Breast epithelium (tissue), 4 donors: ENCODE measurements around the gene UACA. TPM values are rescaled to one million over a fixed set of nuclear protein-coding genes. Genes with fewer than 3 reads are reported as not detected.
A peak's percentile ranks its signal among the peaks of the same experiment; 100 is the strongest.

Source experiments
- DNase-seq, 2 donors: peaks; one replicate each; pipeline ENCODE4 v3.0.0-alpha.2; 2019; ENCODE audit warnings: low spot score in 2 of 2
- H3K27ac ChIP-seq, 2 donors: fragments of 200-600 bp; sonication (generic) in 1 of 2; one replicate each; pipeline ENCODE4 v1.5.1; 2016 to 2019; ENCODE audit warnings: mild to moderate bottlenecking in 1 of 2
- H3K27me3 ChIP-seq, 2 donors: fragments of 200-600 bp; sonication (generic) in 1 of 2; one replicate each; pipeline versions ENCODE4 v1.5.1 to v1.6.0; 2017 to 2019; ENCODE audit warnings: control low read depth in 1 of 2, mild to moderate bottlenecking in 1 of 2
- H3K36me3 ChIP-seq: fragments of 200-600 bp; one replicate; pipeline ENCODE4 v1.5.1; 2019
- H3K4me1 ChIP-seq, 2 donors: fragments of 200-600 bp; sonication (generic); one replicate each; pipeline ENCODE4 v1.5.1; 2016 to 2019; ENCODE audit warnings: control low read depth in 1 of 2
- H3K4me3 ChIP-seq, 3 donors: fragments of 200-600 bp; sonication (generic); 1 replicate in 2 of 3; 2 replicates in 1 of 3; pipeline ENCODE4 v1.5.1; 2016 to 2019; ENCODE audit warnings: mild to moderate bottlenecking in 3 of 3, moderate library complexity in 2 of 3
- H3K9me3 ChIP-seq, 2 donors: fragments of 200-600 bp; sonication (generic) in 1 of 2; one replicate each; pipeline ENCODE4 v1.5.1; 2016 to 2019; ENCODE audit warnings: control low read depth in 1 of 2
- CTCF ChIP-seq, 3 donors: fragments of 450-650 bp; IDR thresholded peaks; one replicate each; pipeline ENCODE4 v1.5.1; 2016 to 2017; ENCODE audit warnings: antibody characterized with exemption in 3 of 3, mild to moderate bottlenecking in 3 of 3, moderate library complexity in 3 of 3
- POLR2A ChIP-seq: fragments of 450-650 bp; IDR thresholded peaks from one replicate; pipeline ENCODE4 v1.6.1; 2016; ENCODE audit warnings: antibody characterized with exemption, mild to moderate bottlenecking, moderate library complexity
- POLR2AphosphoS5 ChIP-seq, 3 donors: sonication (generic); formaldehyde crosslinking; IDR thresholded peaks; one replicate each; pipeline ENCODE4 v1.6.1; 2017; ENCODE audit warnings: antibody characterized with exemption in 3 of 3
- intact Hi-C: fragments of 100-400 bp; cut with DNase I; formaldehyde crosslinking; loops from one replicate; pipeline ENCODE4 v1.15.1; 2023; ENCODE audit warnings: low total_unique reads
- total RNA-seq, 3 donors: library from RNA; depleted of rRNA; stranded (reverse); fragments of >200 nt; gene quantifications; one replicate each; pipeline ENCODE4 v1.1.0, GENCODE V29; 2016

Gene UACA
- total RNA-seq, 3 donors from 2014 or later: 68.5 to 144 (median 71.7) TPM

DNA sequence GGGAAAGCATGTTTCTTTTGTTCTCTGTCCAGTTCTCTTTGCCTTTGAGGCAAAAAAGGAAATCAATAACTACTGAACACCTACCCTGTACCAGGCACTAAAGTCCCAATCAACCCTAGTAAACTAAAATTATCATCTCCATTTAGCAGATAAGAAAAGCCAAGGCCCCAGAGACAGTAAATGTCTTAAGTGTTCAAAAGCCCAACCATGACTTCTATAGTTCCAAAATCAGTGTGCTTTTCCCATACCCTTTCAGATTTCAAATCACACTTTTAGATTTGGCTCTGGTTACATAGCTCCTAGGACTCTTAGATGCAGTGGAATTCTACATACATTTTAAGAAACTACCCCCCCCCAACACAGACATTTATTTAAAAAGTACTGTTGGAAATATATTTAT lies 63.5 kb downstream of the UACA start:
- peak overlapping the region in 1 of 3 donors; percentile 6 for H3K4me3 ChIP-seq
- no peaks in the 10 kb centered on the region for H3K9me3 ChIP-seq
- H3K36me3 ChIP-seq: no peaks in the 10 kb centered on the region
- intact Hi-C loops: no loop called here
- TF ChIP-seq POLR2A (no peak), POLR2AphosphoS5 (IDR thresholded peaks at IDR 0.05) (no peak), CTCF (IDR thresholded peaks at IDR 0.05) (no peak)
- no peaks in the 10 kb centered on the region for H3K27me3 ChIP-seq
- H3K4me1 ChIP-seq: peaks cover 0 to 10% of the 10 kb centered on the region in 2 donors
- DNase-seq: no peak
- H3K27ac ChIP-seq: peak overlapping the region; percentile 45 to 51

DNA sequence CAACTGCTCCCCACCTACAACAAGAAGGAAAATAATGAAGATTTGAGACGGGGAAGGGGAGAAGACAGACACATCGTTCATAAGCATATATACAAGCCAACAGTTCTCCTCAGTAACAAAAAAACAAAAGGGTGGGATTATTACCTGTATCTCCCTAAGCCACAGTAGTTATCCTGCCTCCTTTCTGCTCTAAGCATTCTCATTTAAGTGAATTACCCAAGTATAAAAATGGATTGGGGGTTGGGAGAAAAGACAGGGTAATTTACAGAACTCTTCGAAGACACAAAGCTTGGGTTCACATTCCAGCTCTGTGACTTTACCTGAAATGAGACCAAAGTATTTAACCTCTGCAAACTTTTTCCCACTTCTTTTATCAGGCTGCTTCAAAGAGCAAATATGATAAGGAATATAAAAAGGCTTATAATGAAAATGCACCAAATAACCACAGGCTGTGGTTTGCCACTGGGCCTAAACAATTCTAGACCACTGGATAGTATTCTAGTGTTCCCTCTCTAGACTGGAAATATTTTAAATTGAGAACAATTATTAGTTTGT lies 64.4 kb downstream of the UACA start:
- Histone ChIP-seq H3K27ac (peak overlapping the region; percentile 23 to 49), H3K4me3 (no peak overlapping the region), H3K9me3 (no peaks in the 10 kb centered on the region), H3K27me3 (no peaks in the 10 kb centered on the region), H3K4me1 (peaks cover 0 to 10% of the 10 kb centered on the region in 2 donors), H3K36me3 (no peaks in the 10 kb centered on the region)
- TF ChIP-seq CTCF (IDR thresholded peaks at IDR 0.05) (no peak), POLR2AphosphoS5 (IDR thresholded peaks at IDR 0.05) (no peak)
- intact Hi-C loops: no loop called here
- DNase-seq: no peak

DNA sequence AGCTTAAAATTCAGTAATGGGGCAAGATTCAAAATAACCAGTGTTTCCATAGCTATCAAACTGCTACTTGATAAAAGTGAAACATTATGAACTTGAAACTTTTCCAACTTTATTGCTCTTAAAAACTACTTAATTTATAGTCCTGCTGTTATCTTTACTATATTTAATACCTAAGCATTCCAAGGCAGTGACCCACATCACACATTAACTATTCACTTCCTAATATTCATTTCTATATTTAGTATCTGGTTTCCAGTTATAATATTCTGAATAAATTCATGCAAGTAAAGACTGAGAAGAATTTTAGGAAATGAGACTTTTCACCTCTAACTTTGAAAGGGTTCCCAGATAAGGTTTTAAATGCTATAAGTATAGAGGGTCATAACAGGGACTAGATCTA lies 64.9 kb downstream of the UACA start:
- no peaks in the 10 kb centered on the region for H3K36me3 ChIP-seq

DNA sequence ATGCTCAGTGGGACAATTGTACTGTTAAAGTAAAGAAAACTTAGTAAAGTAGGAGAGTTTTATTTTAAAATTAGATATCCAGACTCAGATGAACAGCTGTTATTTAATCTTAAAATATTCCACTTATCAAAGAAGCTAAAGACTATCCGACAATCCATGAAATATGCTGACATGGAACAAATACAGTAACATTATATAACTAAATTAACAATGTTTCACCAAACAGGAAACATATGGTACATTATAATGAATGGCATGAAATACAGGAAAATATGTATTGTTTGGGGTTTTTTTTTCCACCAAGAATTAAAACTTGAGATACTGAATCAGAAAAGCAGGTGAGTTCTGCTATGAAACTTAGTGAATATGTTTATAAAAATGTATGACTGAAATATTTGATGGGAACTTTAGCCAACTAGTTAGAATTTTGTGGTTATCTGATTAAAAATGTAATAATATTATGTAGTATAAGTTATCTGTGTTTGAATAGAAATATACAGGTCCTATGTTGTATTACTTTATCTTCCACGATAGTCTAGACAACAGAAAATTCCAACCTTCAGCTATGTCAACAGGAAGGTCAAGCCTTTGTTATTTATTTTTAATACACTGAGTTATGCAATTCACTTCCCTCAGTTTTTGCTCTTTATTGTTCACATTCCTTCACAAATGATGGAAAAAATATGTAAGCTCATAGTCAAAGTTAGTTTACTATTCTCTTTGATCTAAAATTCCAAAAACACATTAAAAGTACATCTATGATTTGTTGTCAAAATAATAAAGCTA lies 72.7 kb downstream of the UACA start:
- H3K4me1 ChIP-seq: peaks cover 0 to 9% of the 10 kb centered on the region in 2 donors
- no peaks in the 10 kb centered on the region for H3K27me3 ChIP-seq
- H3K27ac ChIP-seq: no peak overlapping the region
- no peak for DNase-seq
- no peaks in the 10 kb centered on the region for H3K36me3 ChIP-seq
- intact Hi-C loops: no loop called here
- H3K4me3 ChIP-seq: no peak overlapping the region
- TF ChIP-seq POLR2AphosphoS5 (IDR thresholded peaks at IDR 0.05) (no peak), CTCF (IDR thresholded peaks at IDR 0.05) (no peak), POLR2A (no peak)
- no peaks in the 10 kb centered on the region for H3K9me3 ChIP-seq

More for the DNA sequence above, 64.9 kb downstream of the UACA start:
- DNase-seq: no peak
- Histone ChIP-seq H3K27me3 (no peaks in the 10 kb centered on the region), H3K4me3 (no peak overlapping the region), H3K4me1 (peaks cover 0 to 10% of the 10 kb centered on the region in 2 donors), H3K27ac (peak overlapping the region; percentile 23 to 49), H3K9me3 (no peaks in the 10 kb centered on the region)
- intact Hi-C loops: no loop called here
- TF ChIP-seq CTCF (IDR thresholded peaks at IDR 0.05): no peak
- TF ChIP-seq POLR2AphosphoS5 (IDR thresholded peaks at IDR 0.05): no peak
- no peak for TF ChIP-seq POLR2A

GRCh38 chr15:70690021-70690420 lies 73.3 kb downstream of the UACA start:
- Histone ChIP-seq H3K4me1 (peaks cover 0 to 9% of the 10 kb centered on the region in 2 donors), H3K4me3 (no peak overlapping the region), H3K9me3 (no peaks in the 10 kb centered on the region), H3K27ac (no peak overlapping the region), H3K36me3 (no peaks in the 10 kb centered on the region), H3K27me3 (no peaks in the 10 kb centered on the region)
- TF ChIP-seq POLR2AphosphoS5 (IDR thresholded peaks at IDR 0.05) (no peak), CTCF (IDR thresholded peaks at IDR 0.05) (no peak), POLR2A (no peak)
- no peak for DNase-seq
- intact Hi-C loops: no loop called here
